Measurements from ENCODE around the gene CD82. TPM values are rescaled to one million over a fixed set of nuclear protein-coding genes. Genes with fewer than 3 reads are reported as not detected.
A peak's percentile ranks its signal among the peaks of the same experiment; 100 is the strongest.

Gene CD82
- total RNA-seq, 1 donor from 2014 or later = 469 TPM

GRCh38 chr11:44568658-44569473 is 3.4 kb downstream of the CD82 start:
- no peaks in the 10 kb centered on the region for H3K27me3 Mint-ChIP-seq
- peak; percentile 95 for DNase-seq
- H3K27ac Mint-ChIP-seq = peak overlapping the region; percentile 88
- H3K9me3 Mint-ChIP-seq = no peaks in the 10 kb centered on the region
- H3K36me3 Mint-ChIP-seq (ENCODE audit: low read depth) = peaks cover 70% of the 10 kb centered on the region
- peak overlapping the region; percentile 90 for H3K4me3 Mint-ChIP-seq
- intact Hi-C loops (cut with micrococcal nuclease) = loop anchor here (1.0 to 10.0 kb wide), 5 partner anchors 43 to 1556 kb away; partner anchors contain the start of genes CRY2, PHF21A, SLC35C1 and TSPAN18
- peaks cover 65% of the 10 kb centered on the region for H3K4me1 Mint-ChIP-seq

DNA sequence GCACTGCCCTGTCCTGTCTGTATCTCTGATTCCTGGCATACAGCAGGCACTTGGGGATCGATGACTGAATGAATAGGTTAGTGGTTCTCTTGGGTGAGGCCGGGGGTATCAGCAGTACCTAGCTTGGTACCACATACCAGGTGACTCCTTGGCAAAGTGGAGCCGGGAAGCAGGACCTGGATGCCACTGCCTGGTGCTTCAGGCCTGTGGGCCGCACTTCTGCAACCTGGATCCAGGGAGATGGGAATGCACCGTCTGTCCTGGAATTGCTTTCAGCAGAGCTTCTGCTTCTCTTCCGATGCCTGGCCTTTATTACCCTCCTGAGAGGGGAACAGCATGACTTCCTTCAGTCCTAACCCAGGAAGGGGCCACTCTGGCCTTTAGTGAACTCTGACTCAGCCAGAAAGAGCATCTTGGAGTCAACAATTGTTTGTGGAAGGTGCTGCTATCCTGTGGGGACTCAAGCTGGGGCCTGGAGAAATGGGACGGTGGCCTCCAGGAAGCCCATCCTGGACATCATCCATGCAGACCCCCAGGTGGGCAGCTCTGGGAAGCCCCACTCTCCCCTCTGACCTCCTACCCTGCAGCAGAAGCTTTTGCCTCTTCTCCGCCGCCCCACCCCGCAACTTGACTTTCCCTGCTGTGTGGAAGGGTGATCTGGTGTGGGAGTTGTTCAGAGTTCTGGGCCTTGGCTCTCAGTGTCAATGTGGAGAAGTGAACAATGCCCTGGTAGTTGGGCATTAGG is 5.1 kb downstream of the CD82 start:
- H3K4me3 Mint-ChIP-seq = peak overlapping the region; percentile 90
- peak overlapping the region; percentile 88 for H3K27ac Mint-ChIP-seq
- H3K4me1 Mint-ChIP-seq = peaks cover 76% of the 10 kb centered on the region
- intact Hi-C loops (cut with micrococcal nuclease) = loop anchor here (10.0 kb wide), 2 partner anchors 574 to 886 kb away; partner anchors contain the start of genes HSD17B12 and PRDM11
- H3K9me3 Mint-ChIP-seq = no peaks in the 10 kb centered on the region
- no peak for DNase-seq
- H3K36me3 Mint-ChIP-seq (ENCODE audit: low read depth) = peaks cover 84% of the 10 kb centered on the region
- no peaks in the 10 kb centered on the region for H3K27me3 Mint-ChIP-seq

GRCh38 chr11:44571871-44572270 is 6.4 kb downstream of the CD82 start:
- Mint-ChIP-seq H3K4me1 (peaks cover 89% of the 10 kb centered on the region), H3K4me3 (peak overlapping the region; percentile 80), H3K27ac (peak overlapping the region; percentile 95), H3K9me3 (no peaks in the 10 kb centered on the region), H3K27me3 (no peaks in the 10 kb centered on the region), H3K36me3 (ENCODE audit: low read depth) (peaks cover 87% of the 10 kb centered on the region)
- DNase-seq = no peak
- intact Hi-C loops (cut with micrococcal nuclease) = loop anchor here (10.0 kb wide), 2 partner anchors 573 to 887 kb away; partner anchors contain the start of genes HSD17B12 and PRDM11

DNA sequence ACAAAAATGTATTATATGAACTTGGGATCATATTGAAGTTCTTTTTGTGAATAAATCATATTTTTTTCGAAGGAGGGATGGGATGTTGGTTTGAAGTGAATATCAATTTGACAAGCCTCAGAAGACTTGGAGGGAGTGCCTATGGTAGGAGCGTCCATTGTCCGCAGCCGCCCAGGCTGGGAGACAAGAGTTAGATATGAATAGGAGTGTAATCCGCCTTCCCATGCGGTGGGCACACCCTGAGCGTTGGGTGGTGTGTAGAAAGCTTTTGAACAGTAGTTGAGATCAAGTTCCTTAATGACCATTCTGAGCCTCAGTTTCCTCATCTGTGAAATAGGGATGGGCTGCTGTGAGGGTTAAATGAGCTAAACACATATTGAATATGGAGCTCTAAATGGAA is 7.0 kb downstream of the CD82 start:
- no peak for DNase-seq
- intact Hi-C loops (cut with micrococcal nuclease) = loop anchor here (10.0 kb wide), 2 partner anchors 572 to 888 kb away; partner anchors contain the start of genes HSD17B12 and PRDM11
- H3K4me3 Mint-ChIP-seq = peak overlapping the region; percentile 80
- H3K9me3 Mint-ChIP-seq = no peaks in the 10 kb centered on the region
- no peaks in the 10 kb centered on the region for H3K27me3 Mint-ChIP-seq
- H3K4me1 Mint-ChIP-seq = peaks cover 90% of the 10 kb centered on the region
- peaks cover 86% of the 10 kb centered on the region for H3K36me3 Mint-ChIP-seq (ENCODE audit: low read depth)
- peak overlapping the region; percentile 95 for H3K27ac Mint-ChIP-seq

DNA sequence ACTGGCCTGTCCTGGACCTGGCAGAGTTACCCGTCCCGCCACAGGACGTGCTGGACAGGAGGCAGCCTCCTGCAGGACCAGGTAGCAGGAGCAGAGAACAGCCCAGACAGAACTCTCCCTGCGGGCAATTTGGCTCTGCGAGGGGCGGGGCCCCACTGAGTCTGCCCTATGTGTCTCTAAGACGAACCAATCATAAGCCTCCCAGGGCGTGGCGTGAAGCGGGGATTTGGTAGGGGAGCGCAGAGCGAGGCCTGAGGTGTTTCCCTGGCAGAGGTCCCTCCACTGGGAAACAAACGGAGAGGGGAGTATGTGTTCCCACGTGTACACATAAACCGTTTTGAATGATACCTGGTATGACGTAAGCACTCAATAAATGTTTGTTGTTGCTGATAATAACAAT is 7.4 kb downstream of the CD82 start:
- no peaks in the 10 kb centered on the region for H3K27me3 Mint-ChIP-seq
- no peak for DNase-seq
- H3K27ac Mint-ChIP-seq = peak overlapping the region; percentile 95
- peak overlapping the region; percentile 80 for H3K4me3 Mint-ChIP-seq
- H3K9me3 Mint-ChIP-seq = no peaks in the 10 kb centered on the region
- intact Hi-C loops (cut with micrococcal nuclease) = loop anchor here (10.0 kb wide), 2 partner anchors 572 to 888 kb away; partner anchors contain the start of genes HSD17B12 and PRDM11
- H3K36me3 Mint-ChIP-seq (ENCODE audit: low read depth) = peaks cover 84% of the 10 kb centered on the region
- peaks cover 90% of the 10 kb centered on the region for H3K4me1 Mint-ChIP-seq

GRCh38 chr11:44573333-44573732 is 7.9 kb downstream of the CD82 start:
- DNase-seq = no peak
- Mint-ChIP-seq H3K9me3 (no peaks in the 10 kb centered on the region), H3K27ac (peak overlapping the region; percentile 95), H3K36me3 (ENCODE audit: low read depth) (peaks cover 84% of the 10 kb centered on the region), H3K4me1 (peaks cover 90% of the 10 kb centered on the region), H3K4me3 (peak overlapping the region; percentile 80), H3K27me3 (no peaks in the 10 kb centered on the region)
- intact Hi-C loops (cut with micrococcal nuclease) = loop anchor here (10.0 kb wide), 2 partner anchors 571 to 889 kb away; partner anchors contain the start of genes HSD17B12 and PRDM11

DNA sequence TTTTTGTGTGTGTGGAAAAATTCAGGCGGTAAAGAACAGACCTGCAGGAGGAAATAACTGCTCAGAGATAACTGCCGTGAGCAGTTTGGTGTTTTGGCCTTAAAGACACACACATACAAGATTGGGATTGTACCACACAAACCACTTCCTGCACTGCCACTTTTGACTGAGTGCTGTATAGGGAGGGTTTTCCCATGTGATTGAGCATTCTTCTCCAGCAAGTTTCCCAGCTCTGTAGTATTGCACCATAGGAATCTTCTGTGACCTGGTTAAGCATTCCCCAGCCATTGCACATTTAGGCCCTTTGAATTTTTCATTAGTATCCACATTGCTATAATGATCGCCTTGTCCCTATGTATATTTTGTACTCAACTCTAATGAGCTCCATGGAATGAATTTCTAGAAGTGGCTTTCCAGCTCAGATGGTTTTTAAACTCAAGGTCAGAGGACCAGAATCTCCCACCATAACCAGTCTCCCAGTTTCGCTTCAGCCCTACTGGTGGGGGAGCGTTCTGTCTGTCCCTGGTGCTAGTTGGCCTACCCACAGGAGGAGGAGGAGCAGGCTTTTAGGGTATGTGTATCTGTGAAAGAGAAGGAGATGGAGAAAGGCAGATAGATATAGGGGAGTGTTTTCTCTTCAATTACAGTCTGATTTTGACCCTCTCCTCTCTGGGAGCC is 9.3 kb downstream of the CD82 start:
- Mint-ChIP-seq H3K27me3 (no peaks in the 10 kb centered on the region), H3K4me3 (peak overlapping the region; percentile 80), H3K4me1 (peaks cover 89% of the 10 kb centered on the region), H3K36me3 (ENCODE audit: low read depth) (peaks cover 84% of the 10 kb centered on the region), H3K27ac (peak overlapping the region; percentile 95), H3K9me3 (no peaks in the 10 kb centered on the region)
- intact Hi-C loops (cut with micrococcal nuclease) = loop anchor here (1.0 to 10.0 kb wide), 5 partner anchors 9 to 890 kb away; partner anchors contain the start of genes CD82, HSD17B12 and PRDM11
- DNase-seq = peak; percentile 88

DNA sequence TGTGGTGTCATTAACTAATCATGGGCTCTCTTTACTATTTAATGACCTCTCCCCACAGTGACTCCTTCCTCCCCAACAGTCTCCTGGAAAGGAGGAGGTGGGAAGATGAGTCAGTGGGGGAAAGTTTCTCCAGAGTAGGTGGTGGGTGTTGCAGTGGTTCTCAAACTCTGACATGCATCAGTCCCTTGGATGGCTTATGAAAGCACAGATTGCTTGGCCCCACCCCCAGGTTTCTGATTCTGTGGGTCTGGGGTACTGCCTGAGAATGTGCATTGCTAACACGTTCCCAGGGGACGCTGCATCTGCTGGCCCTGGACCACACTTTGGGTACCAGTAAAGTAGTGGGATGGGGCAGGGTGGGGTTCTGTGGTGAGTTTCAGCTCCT is 9.8 kb downstream of the CD82 start:
- peaks cover 84% of the 10 kb centered on the region for H3K36me3 Mint-ChIP-seq (ENCODE audit: low read depth)

DNA sequence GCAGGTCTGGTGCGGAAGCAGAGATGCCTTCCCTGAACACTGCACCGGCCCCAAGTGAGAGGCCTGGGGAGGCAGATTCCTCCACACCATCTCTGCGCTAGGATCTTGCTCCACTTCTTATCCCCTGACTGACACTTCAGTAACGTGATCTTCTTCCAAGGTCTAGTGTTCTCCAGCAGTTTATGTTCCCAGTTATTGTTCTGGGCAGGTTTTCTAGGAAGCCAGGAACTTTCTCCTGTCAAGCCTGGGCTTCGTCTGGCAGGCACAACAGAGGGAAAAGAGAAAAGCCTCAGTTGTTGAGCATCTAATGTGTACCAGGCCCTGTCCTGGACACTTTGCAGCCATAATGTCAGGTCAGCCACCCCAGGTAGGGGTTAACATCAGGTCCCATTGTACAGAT is 10.5 kb downstream of the CD82 start:
- Mint-ChIP-seq H3K4me1 (peaks cover 87% of the 10 kb centered on the region), H3K36me3 (ENCODE audit: low read depth) (peaks cover 84% of the 10 kb centered on the region), H3K27me3 (no peaks in the 10 kb centered on the region), H3K4me3 (peak overlapping the region; percentile 80), H3K9me3 (no peaks in the 10 kb centered on the region), H3K27ac (peak overlapping the region; percentile 95)
- DNase-seq = no peak
- intact Hi-C loops (cut with micrococcal nuclease) = loop anchor here (10.0 kb wide), 2 partner anchors 569 to 891 kb away; partner anchors contain the start of genes HSD17B12 and PRDM11

More for the DNA sequence above, 9.8 kb downstream of the CD82 start:
- Mint-ChIP-seq H3K27me3 (no peaks in the 10 kb centered on the region), H3K9me3 (no peaks in the 10 kb centered on the region), H3K4me1 (peaks cover 89% of the 10 kb centered on the region), H3K27ac (peak overlapping the region; percentile 95), H3K4me3 (peak overlapping the region; percentile 80)
- peak; percentile 75 for DNase-seq
- intact Hi-C loops (cut with micrococcal nuclease) = loop anchor here (10.0 kb wide), 2 partner anchors 570 to 890 kb away; partner anchors contain the start of genes HSD17B12 and PRDM11

DNA sequence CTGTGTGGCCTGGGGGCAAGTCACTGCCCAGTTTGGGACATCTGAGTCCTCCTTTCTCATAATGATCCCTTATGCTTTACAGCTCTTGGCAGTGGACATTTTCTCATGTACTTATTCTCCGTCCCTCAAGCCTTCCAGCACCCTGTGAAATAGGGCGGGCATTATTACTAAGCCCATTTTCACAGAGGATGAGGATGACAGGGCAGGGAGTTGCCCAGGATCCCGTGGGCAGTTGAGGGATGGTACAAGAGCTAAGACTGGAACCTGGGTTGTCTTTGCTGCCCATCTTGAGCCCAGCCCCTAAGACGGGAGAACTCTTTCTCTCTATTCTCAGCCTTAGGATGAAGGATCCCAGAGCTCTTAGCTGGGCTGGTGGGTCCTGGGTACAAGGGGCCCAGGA is 11.2 kb downstream of the CD82 start:
- Mint-ChIP-seq H3K4me3 (peak overlapping the region; percentile 80), H3K9me3 (no peaks in the 10 kb centered on the region), H3K27ac (peak overlapping the region; percentile 95), H3K4me1 (peaks cover 84% of the 10 kb centered on the region), H3K36me3 (ENCODE audit: low read depth) (peaks cover 86% of the 10 kb centered on the region), H3K27me3 (no peaks in the 10 kb centered on the region)
- intact Hi-C loops (cut with micrococcal nuclease) = loop anchor here (10.0 kb wide), 2 partner anchors 568 to 892 kb away; partner anchors contain the start of genes HSD17B12 and PRDM11
- no peak for DNase-seq

DNA sequence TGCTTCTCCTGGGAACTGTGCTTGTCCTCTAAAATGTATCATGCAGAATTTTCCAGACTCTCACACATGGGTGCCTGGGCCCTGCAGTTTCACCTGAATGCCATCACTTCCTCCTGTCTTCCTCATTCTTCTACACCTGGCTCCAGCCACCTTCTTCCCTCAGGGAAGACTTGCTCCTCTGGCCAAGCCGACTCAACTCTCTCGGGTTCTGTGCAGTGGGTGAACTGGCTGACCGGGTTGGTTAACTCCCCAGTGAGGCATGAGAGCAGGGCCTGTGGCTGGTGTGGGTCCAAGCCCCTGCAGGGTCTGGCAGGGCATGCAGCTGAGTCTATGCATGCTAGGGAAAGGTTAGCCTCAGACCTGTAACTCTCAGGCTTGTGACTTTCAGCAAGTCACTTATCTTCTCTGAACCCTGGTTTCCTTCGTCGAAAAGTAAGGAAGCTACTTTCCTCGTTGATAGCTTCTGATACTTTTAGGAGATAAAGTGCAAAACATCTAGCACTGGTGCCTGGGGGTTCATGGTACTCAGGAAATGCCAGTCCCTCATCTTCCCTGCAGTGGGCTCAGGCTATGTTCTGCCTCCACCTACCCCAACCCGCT is 11.9 kb downstream of the CD82 start:
- DNase-seq = no peak
- peak overlapping the region; percentile 80 for H3K4me3 Mint-ChIP-seq
- H3K27me3 Mint-ChIP-seq = no peaks in the 10 kb centered on the region
- peak overlapping the region; percentile 95 for H3K27ac Mint-ChIP-seq
- H3K36me3 Mint-ChIP-seq (ENCODE audit: low read depth) = peaks cover 87% of the 10 kb centered on the region
- peaks cover 80% of the 10 kb centered on the region for H3K4me1 Mint-ChIP-seq
- intact Hi-C loops (cut with micrococcal nuclease) = loop anchor here (10.0 kb wide), 2 partner anchors 567 to 893 kb away; partner anchors contain the start of genes HSD17B12 and PRDM11
- H3K9me3 Mint-ChIP-seq = no peaks in the 10 kb centered on the region

- intact Hi-C loops (cut with micrococcal nuclease) = loop anchor here (10.0 kb wide), 2 partner anchors 567 to 893 kb away; partner anchors contain the start of genes HSD17B12 and PRDM11
- Mint-ChIP-seq H3K4me3 (peak overlapping the region; percentile 80), H3K36me3 (ENCODE audit: low read depth) (peaks cover 87% of the 10 kb centered on the region), H3K9me3 (no peaks in the 10 kb centered on the region), H3K4me1 (peaks cover 73% of the 10 kb centered on the region), H3K27me3 (no peaks in the 10 kb centered on the region), H3K27ac (peak overlapping the region; percentile 95)
- DNase-seq = no peak
Observed at GRCh38 chr11:44578279-44578678, 12.8 kb downstream of the CD82 start.

Data from activated CD4-positive, alpha-beta T cell treated with anti-CD3 and anti-CD28 coated beads, Interleukin-2, amount 10 ng/mL, durations not matched to agents 24 days and 14 days (primary cell).